Right atrium auricular region (tissue), 2 donors: ENCODE measurements around the gene UCP3. TPM values are rescaled to one million over a fixed set of nuclear protein-coding genes. Genes with fewer than 3 reads are reported as not detected.

Source experiments
- DNase-seq: peaks from one replicate; pipeline ENCODE4 v3.0.0-alpha.2; 2019; ENCODE audit warnings: low spot score
- H3K27ac ChIP-seq, 2 donors: fragments of 200-600 bp; sonication (generic); 1 replicate in 1 of 2; 2 replicates in 1 of 2; pipeline ENCODE4 v1.5.1; 2016 to 2019
- H3K27me3 ChIP-seq, 2 donors: fragments of 200-600 bp; sonication (generic); one replicate each; pipeline versions ENCODE4 v1.5.1 to v1.6.0; 2017 to 2019
- H3K36me3 ChIP-seq: fragments of 200-600 bp; sonication (generic); one replicate; pipeline ENCODE4 v1.5.1; 2016
- H3K4me1 ChIP-seq, 2 donors: fragments of 200-600 bp; sonication (generic); one replicate each; pipeline versions ENCODE4 v1.5.1 to v1.6.0; 2017 to 2019
- H3K4me3 ChIP-seq, 2 donors: fragments of 200-600 bp; sonication (generic); 1 replicate in 1 of 2; 2 replicates in 1 of 2; pipeline ENCODE4 v1.5.1; 2017 to 2019; ENCODE audit warnings: mild to moderate bottlenecking in 1 of 2, moderate library complexity in 1 of 2
- H3K9me3 ChIP-seq, 2 donors: fragments of 200-600 bp; sonication (generic); one replicate each; pipeline ENCODE4 v1.5.1; 2019
- total RNA-seq, 2 donors: library from RNA; depleted of rRNA; stranded (reverse); fragments of >200 nt; gene quantifications; one replicate each; pipeline ENCODE4 v1.1.0, GENCODE V29; 2016
- TF ChIP-seq, protein P1 (sequence below), 2 donors: fragments of 200-600 bp; sonication (generic); IDR thresholded peaks; one replicate each; pipeline ENCODE4 v1.5.1; 2019; ENCODE audit warnings: antibody characterized with exemption in 2 of 2

Gene UCP3
- total RNA-seq, 2 donors from 2014 or later, result 0.37 to 1.1 TPM

DNA sequence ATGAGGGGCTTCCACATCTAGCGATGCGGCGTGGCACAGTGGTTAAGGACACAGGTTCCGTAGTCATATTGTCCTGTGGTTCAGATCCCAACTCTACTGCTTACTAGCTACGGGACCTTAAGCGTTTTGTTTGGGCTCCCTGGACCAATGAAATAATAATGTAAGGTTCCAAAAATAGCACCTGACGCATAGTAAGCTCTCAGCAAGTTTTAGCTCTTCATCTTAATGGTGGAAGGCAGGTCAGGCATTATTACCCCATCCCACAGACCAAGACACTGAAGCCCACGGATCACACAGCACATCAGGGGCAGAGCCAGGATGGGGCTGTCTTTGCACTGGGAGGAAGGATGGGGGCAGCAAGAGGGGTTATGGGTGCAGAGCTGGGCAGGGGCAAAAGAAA, 45.0 kb downstream of the UCP3 start:
- H3K27me3 ChIP-seq, result no peaks in the 10 kb centered on the region
- H3K4me3 ChIP-seq, result no peak overlapping the region
- no peaks in the 10 kb centered on the region for H3K9me3 ChIP-seq
- DNase-seq, result no peak
- peaks cover 0 to 11% of the 10 kb centered on the region in 2 donors for H3K4me1 ChIP-seq
- H3K27ac ChIP-seq, result no peak overlapping the region
- TF ChIP-seq, protein P1, sequence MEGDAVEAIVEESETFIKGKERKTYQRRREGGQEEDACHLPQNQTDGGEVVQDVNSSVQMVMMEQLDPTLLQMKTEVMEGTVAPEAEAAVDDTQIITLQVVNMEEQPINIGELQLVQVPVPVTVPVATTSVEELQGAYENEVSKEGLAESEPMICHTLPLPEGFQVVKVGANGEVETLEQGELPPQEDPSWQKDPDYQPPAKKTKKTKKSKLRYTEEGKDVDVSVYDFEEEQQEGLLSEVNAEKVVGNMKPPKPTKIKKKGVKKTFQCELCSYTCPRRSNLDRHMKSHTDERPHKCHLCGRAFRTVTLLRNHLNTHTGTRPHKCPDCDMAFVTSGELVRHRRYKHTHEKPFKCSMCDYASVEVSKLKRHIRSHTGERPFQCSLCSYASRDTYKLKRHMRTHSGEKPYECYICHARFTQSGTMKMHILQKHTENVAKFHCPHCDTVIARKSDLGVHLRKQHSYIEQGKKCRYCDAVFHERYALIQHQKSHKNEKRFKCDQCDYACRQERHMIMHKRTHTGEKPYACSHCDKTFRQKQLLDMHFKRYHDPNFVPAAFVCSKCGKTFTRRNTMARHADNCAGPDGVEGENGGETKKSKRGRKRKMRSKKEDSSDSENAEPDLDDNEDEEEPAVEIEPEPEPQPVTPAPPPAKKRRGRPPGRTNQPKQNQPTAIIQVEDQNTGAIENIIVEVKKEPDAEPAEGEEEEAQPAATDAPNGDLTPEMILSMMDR (IDR thresholded peaks at IDR 0.05), result no peak
- no peaks in the 10 kb centered on the region for H3K36me3 ChIP-seq

- H3K36me3 ChIP-seq, result no peaks in the 10 kb centered on the region
- no peaks in the 10 kb centered on the region for H3K9me3 ChIP-seq
- no peak overlapping the region for H3K4me3 ChIP-seq
- H3K4me1 ChIP-seq, result peaks cover 0 to 11% of the 10 kb centered on the region in 2 donors
- no peak for DNase-seq
- TF ChIP-seq, protein P1 (IDR thresholded peaks at IDR 0.05), result no peak
- H3K27ac ChIP-seq, result no peak overlapping the region
- H3K27me3 ChIP-seq, result no peaks in the 10 kb centered on the region
These were observed 46.7 kb downstream of the UCP3 start for GRCh38 chr11:73962101-73962705.

DNA sequence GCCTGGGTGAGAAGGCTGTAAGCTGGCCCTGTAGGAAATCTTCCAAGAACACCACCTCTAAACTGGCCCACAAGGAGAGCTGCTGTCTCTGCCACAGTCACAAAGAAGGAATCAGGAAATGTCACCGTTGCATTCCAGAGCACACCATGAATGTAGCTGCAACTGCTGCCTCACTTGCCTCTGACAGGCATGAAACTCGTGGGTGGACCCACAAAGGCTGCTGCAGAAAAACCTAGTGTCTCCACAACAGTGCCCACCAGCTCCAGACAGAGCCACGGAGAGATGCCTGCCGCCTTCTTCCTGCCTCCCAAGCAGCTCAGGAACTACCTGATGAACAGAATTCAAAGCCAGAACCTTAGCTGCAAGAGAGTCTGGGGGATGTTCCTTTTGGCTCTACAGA, 47.6 kb downstream of the UCP3 start:
- Histone ChIP-seq H3K4me1 (peaks cover 0 to 11% of the 10 kb centered on the region in 2 donors), H3K36me3 (no peaks in the 10 kb centered on the region), H3K27me3 (no peaks in the 10 kb centered on the region), H3K9me3 (no peaks in the 10 kb centered on the region), H3K27ac (no peak overlapping the region), H3K4me3 (no peak overlapping the region)
- no peak for DNase-seq
- TF ChIP-seq, protein P1 (IDR thresholded peaks at IDR 0.05), result no peak

DNA sequence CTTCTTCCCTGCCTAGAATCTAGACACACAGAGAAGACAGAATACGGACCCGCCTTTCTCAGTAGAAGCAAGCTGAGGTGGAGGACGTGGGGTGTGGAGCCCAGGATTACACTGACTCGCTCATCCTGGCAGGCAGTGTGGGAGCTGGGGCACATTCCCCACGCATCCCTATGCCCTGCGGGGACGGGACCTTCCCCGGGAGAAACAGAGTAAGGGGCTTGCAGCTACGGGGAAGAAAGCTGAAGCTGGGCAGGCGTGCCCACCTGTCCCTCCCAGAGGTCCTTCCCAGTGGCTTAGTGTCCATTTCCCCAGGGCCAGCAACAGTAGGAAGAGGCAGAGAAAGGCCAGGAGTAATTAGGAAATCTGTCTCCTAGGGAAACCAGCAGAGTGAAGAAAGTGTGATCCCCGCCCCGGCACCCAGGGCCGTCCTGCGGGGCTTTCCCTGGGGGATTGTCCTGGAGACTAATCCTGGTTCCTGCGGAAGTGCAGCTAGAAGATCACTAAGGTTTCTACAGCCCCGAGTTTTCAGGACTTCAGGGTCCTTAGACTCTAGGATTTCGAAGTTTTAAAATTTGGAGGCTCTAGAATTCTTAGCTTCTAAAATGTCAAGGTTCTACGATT, 50.3 kb downstream of the UCP3 start:
- Histone ChIP-seq H3K4me3 (no peak overlapping the region), H3K27ac (no peak overlapping the region), H3K9me3 (no peaks in the 10 kb centered on the region), H3K27me3 (no peaks in the 10 kb centered on the region), H3K4me1 (no peaks in the 10 kb centered on the region), H3K36me3 (no peaks in the 10 kb centered on the region)
- no peak for DNase-seq
- TF ChIP-seq, protein P1 (IDR thresholded peaks at IDR 0.05), result no peak

DNA sequence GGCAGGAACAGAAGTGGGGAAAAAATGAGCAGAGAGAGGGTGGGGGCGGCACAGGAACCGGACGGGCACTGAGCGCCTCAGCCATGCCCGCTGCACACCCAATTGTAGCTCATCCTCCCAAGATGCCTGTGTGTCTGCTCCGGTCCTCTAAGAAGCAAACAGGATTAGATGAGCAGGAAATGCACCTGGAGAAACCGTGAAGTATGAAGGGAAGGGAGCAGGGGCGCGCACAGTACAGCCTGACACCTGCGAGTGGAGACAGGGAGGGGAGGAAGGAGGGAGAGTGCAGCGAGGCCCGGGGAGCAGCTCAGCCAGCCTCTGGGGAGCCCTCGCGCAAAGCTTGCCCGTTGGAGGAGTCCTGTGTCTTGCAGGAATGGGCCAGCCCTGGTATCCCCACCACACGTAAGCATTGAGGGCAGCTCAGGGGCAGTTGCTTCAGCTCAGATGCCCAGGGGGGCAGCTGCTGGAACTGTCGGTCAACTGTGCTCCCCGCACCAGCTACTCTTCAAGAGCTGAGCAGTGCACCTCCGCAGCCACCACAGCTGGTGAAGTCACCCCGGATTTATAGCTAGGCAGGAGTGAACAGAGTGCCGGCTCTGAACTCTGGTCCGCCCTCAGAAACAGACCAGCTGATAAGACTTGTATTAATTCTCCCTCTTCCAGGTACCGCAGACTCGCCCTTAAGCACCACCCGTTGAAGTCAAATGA, 51.1 kb downstream of the UCP3 start:
- TF ChIP-seq, protein P1 (IDR thresholded peaks at IDR 0.05), result no peak
- Histone ChIP-seq H3K4me3 (no peak overlapping the region), H3K9me3 (no peaks in the 10 kb centered on the region)

More for the DNA sequence above, 51.1 kb downstream of the UCP3 start:
- Histone ChIP-seq H3K27me3 (no peaks in the 10 kb centered on the region), H3K4me1 (no peaks in the 10 kb centered on the region), H3K36me3 (no peaks in the 10 kb centered on the region), H3K27ac (no peak overlapping the region)
- no peak for DNase-seq
